RWPE2 (cell line): ENCODE results near the gene CYP2C9.
A peak's percentile ranks its signal among the peaks of the same experiment; 100 is the strongest.
"Not testable (repeated sequence)": the region's sequence is repeated elsewhere in the genome, so short reads cannot be mapped to it uniquely, and the experiment has no call there.

ENCODE experiments used
- ATAC-seq: fragments of 200-7000 bp; cut with Tn5 transposase; 3 replicates; pipeline ENCODE4 v1.9.1; 2021; ENCODE audit warnings: low read depth
- DNase-seq: peaks from one replicate; pipeline ENCODE4 v3.0.0-alpha.2; 2020; ENCODE audit warnings: low spot score
- H3K27ac ChIP-seq: fragments of 450-650 bp; 2 replicates; pipeline ENCODE4 v1.5.1; 2017; ENCODE audit warnings: mild to moderate bottlenecking; ENCODE audit not compliant: poor library complexity, severe bottlenecking
- H3K27me3 ChIP-seq: fragments of 250-450 bp; sonication (Bioruptor Pico); 2 replicates; pipeline ENCODE4 v1.5.1; 2021; ENCODE audit warnings: mild to moderate bottlenecking, moderate library complexity; ENCODE audit not compliant: insufficient read depth, poor library complexity, severe bottlenecking
- H3K36me3 ChIP-seq: fragments of 250-450 bp; sonication (Bioruptor Pico); 2 replicates; pipeline ENCODE4 v1.5.1; 2020; ENCODE audit warnings: low read depth, mild to moderate bottlenecking, moderate library complexity
- H3K4me1 ChIP-seq: fragments of 250-450 bp; sonication (Bioruptor Pico); 2 replicates; pipeline ENCODE4 v1.5.1; 2021; ENCODE audit warnings: mild to moderate bottlenecking, moderate library complexity; ENCODE audit not compliant: insufficient read depth, poor library complexity, severe bottlenecking
- H3K4me3 ChIP-seq: fragments of 250-450 bp; sonication (Bioruptor Pico); 2 replicates; pipeline ENCODE4 v1.5.1; 2021; ENCODE audit warnings: mild to moderate bottlenecking, moderate library complexity; ENCODE audit not compliant: severe bottlenecking
- H3K9me3 ChIP-seq: fragments of 250-450 bp; sonication (Bioruptor Pico); 2 replicates; pipeline ENCODE4 v1.5.1; 2021; ENCODE audit warnings: mild to moderate bottlenecking, moderate library complexity; ENCODE audit not compliant: severe bottlenecking
- CTCF ChIP-seq: fragments of 450-650 bp; IDR thresholded peaks from one replicate; pipeline ENCODE4 v1.5.1; 2017; ENCODE audit warnings: mild to moderate bottlenecking, moderate library complexity; ENCODE audit not compliant: poor library complexity, severe bottlenecking

CYP2C9 gene

GRCh38 chr10:94902570-94902969, 35.9 kb upstream of the CYP2C9 start:
- no peak for TF ChIP-seq CTCF
- no peaks in the 10 kb centered on the region for H3K36me3 ChIP-seq
- H3K27me3 ChIP-seq, result no peaks in the 10 kb centered on the region
- no peaks in the 10 kb centered on the region for H3K4me1 ChIP-seq
- no peak overlapping the region for H3K4me3 ChIP-seq
- peak; percentile 70 for ATAC-seq
- no peak overlapping the region for H3K27ac ChIP-seq
- no peaks in the 10 kb centered on the region for H3K9me3 ChIP-seq
- no peak for DNase-seq

- H3K4me1 ChIP-seq, DNase-seq, ATAC-seq, H3K4me3 ChIP-seq, H3K27me3 ChIP-seq, H3K9me3 ChIP-seq, H3K27ac ChIP-seq, H3K36me3 ChIP-seq: not testable (repeated sequence)
Measured at GRCh38 chr10:94904506-94905148, 33.8 kb upstream of the CYP2C9 start.

GRCh38 chr10:94916423-94916822, 22.0 kb upstream of the CYP2C9 start:
- no peaks in the 10 kb centered on the region for H3K4me1 ChIP-seq
- H3K36me3 ChIP-seq, result no peaks in the 10 kb centered on the region
- no peak for ATAC-seq
- H3K27me3 ChIP-seq, result no peaks in the 10 kb centered on the region
- no peak overlapping the region for H3K4me3 ChIP-seq
- H3K9me3 ChIP-seq, result no peaks in the 10 kb centered on the region
- H3K27ac ChIP-seq, result no peak overlapping the region
- DNase-seq, result no peak
- no peak for TF ChIP-seq CTCF

GRCh38 chr10:94936721-94937120, 1.7 kb upstream of the CYP2C9 start:
- no peak overlapping the region for H3K4me3 ChIP-seq
- ATAC-seq (no peak), DNase-seq (no peak)
- no peak for TF ChIP-seq CTCF
- H3K27me3 ChIP-seq, result peaks cover 3% of the 10 kb centered on the region
- no peak overlapping the region for H3K27ac ChIP-seq
- no peaks in the 10 kb centered on the region for H3K36me3 ChIP-seq
- no peaks in the 10 kb centered on the region for H3K9me3 ChIP-seq
- H3K4me1 ChIP-seq, result no peaks in the 10 kb centered on the region

GRCh38 chr10:94943432-94944103, 5.1 kb downstream of the CYP2C9 start:
- H3K4me3 ChIP-seq, result not testable (repeated sequence)

GRCh38 chr10:94946181-94946580, 7.7 kb downstream of the CYP2C9 start:
- ATAC-seq, H3K36me3 ChIP-seq, H3K27ac ChIP-seq, H3K4me3 ChIP-seq, H3K27me3 ChIP-seq, H3K4me1 ChIP-seq, DNase-seq, H3K9me3 ChIP-seq: not testable (repeated sequence)

More at GRCh38 chr10:94943432-94944103, 5.1 kb downstream of the CYP2C9 start:
- H3K27ac ChIP-seq, H3K27me3 ChIP-seq, H3K36me3 ChIP-seq, H3K4me1 ChIP-seq, ATAC-seq, DNase-seq, H3K9me3 ChIP-seq: not testable (repeated sequence)
